ENCODE data around the gene NRCAM.

- TF ChIP-seq ELF4 (IDR thresholded peaks at IDR 0.05) (no peak), ARNT (IDR thresholded peaks at IDR 0.05) (no peak), BHLHE40 (IDR thresholded peaks at IDR 0.05; ENCODE audit: borderline replicate concordance) (no peak), SP1 (IDR thresholded peaks at IDR 0.05) (no peak), HDGF (IDR thresholded peaks at IDR 0.05; ENCODE audit: borderline replicate concordance) (no peak), CTBP1 (IDR thresholded peaks at IDR 0.05; ENCODE audit: borderline replicate concordance) (no peak), FOXK2 (IDR thresholded peaks at IDR 0.05) (no peak), LEF1 (IDR thresholded peaks at IDR 0.05; ENCODE audit: borderline replicate concordance) (no peak), TARDBP (IDR thresholded peaks at IDR 0.05) (no peak)
Observed at GRCh38 chr7:108257954-108258353, 198.3 kb downstream of the NRCAM start.
